Smooth muscle cell (in vitro differentiated cells): ENCODE data around the gene SEMA6B. TPM values are rescaled to one million over a fixed set of nuclear protein-coding genes. Genes with fewer than 3 reads are reported as not detected.

Experiments
- DNase-seq: peaks from one replicate; lab custom pipeline; 2025; ENCODE audit not compliant: unreplicated experiment; lab: John Stamatoyannopoulos, UW
- H2AFZ ChIP-seq: fragments of 200-600 bp; sonication (generic); 2 replicates; pipeline ENCODE4 v1.6.0; 2016; ENCODE audit warnings: antibody characterized with exemption, low read depth, mild to moderate bottlenecking
- H3F3A ChIP-seq: fragments of 200-600 bp; sonication (generic); 2 replicates; pipeline ENCODE4 v1.6.0; 2017; ENCODE audit warnings: antibody characterized with exemption, low read depth
- H3K27ac ChIP-seq: fragments of 200-600 bp; sonication (generic); 2 replicates; pipeline ENCODE4 v1.5.1; 2016; ENCODE audit warnings: low read depth, mild to moderate bottlenecking
- H3K27me3 ChIP-seq: fragments of 200-600 bp; sonication (generic); 2 replicates; pipeline ENCODE4 v1.6.1; 2016; ENCODE audit warnings: low read depth, mild to moderate bottlenecking
- H3K36me3 ChIP-seq: fragments of 200-600 bp; sonication (generic); 2 replicates; pipeline ENCODE4 v1.5.1; 2016; ENCODE audit warnings: low read depth
- H3K4me1 ChIP-seq: fragments of 200-600 bp; sonication (generic); 2 replicates; pipeline ENCODE4 v1.5.1; 2016; ENCODE audit warnings: low read depth
- H3K4me2 ChIP-seq: fragments of 200-600 bp; sonication (generic); 2 replicates; pipeline ENCODE4 v1.6.0; 2016; ENCODE audit warnings: mild to moderate bottlenecking
- H3K4me3 ChIP-seq: fragments of 200-600 bp; sonication (generic); 2 replicates; pipeline ENCODE4 v1.5.1; 2016; ENCODE audit warnings: mild to moderate bottlenecking
- H3K79me2 ChIP-seq: fragments of 200-600 bp; sonication (generic); 2 replicates; pipeline ENCODE4 v1.6.0; 2016; ENCODE audit warnings: low read depth, mild to moderate bottlenecking
- H3K9ac ChIP-seq: fragments of 200-600 bp; sonication (generic); 2 replicates; pipeline ENCODE4 v1.6.0; 2016; ENCODE audit warnings: low read depth
- H3K9me3 ChIP-seq: fragments of 200-600 bp; sonication (generic); replicated peaks from 2 replicates; pipeline ENCODE4 v1.5.1; 2016; ENCODE audit warnings: low read depth
- H4K20me1 ChIP-seq: fragments of 200-600 bp; sonication (generic); 2 replicates; pipeline ENCODE4 v1.6.0; 2016; ENCODE audit warnings: low read depth
- WGBS: methylation state at CpG from one replicate; pipeline ENCODE4 v1.1.7; 2016; ENCODE audit warnings: low lambda C conversion rate; 5-methylcytosine and 5-hydroxymethylcytosine counted together
- polyA plus RNA-seq: library from polyadenylated mRNA; unstranded; fragments of >200 nt; fragmentation: Nextera tagmentation; extraction: Ambion mirVana; gene quantifications from 2 replicates; pipeline ENCODE4 v1.2.1, GENCODE V29; 2016
- total RNA-seq: library from RNA; depleted of rRNA; stranded (reverse); fragments of >200 nt; gene quantifications from 2 replicates; pipeline ENCODE4 v1.2.3, GENCODE V29; 2014
- TF ChIP-seq, protein P1 (sequence below): fragments of 200-600 bp; sonication (generic); IDR thresholded peaks from 2 replicates; pipeline ENCODE4 v1.5.1; 2017; ENCODE audit warnings: borderline replicate concordance, mild to moderate bottlenecking, antibody characterized with exemption; ENCODE audit not compliant: insufficient read depth, poor library complexity, severe bottlenecking

The SEMA6B gene
- total and polyA plus RNA-seq, 2 experiments from 2014 or later = 0.63 to 1.9 TPM

DNA sequence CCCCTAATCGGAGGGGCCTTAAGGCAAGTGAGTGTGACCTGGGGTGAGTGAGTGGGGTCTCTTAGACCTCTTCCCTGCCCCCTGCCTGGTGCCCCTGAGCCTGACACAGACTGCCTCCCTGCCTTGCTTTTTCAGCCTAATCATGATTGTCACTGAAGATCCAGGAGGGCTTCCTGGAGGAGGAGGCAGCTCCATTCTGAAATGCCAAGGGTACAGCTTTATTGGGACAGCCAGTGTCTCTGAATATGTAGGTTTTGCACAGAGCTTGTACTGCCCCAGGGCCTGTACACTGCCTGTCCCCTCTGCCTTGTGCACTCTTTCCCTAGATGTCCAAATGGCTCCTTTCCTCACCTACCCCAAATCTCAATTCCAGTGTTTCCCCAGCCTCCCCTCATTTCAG, 26.1 kb upstream of the SEMA6B start:
- Histone ChIP-seq H3K79me2 (no peaks in the 10 kb centered on the region), H3K9ac (no peak overlapping the region), H3K4me1 (no peaks in the 10 kb centered on the region), H3K27me3 (peaks cover 6% of the 10 kb centered on the region), H2AFZ (no peak overlapping the region), H3K27ac (no peak overlapping the region), H3K4me3 (no peak overlapping the region), H3F3A (peaks cover 17% of the 10 kb centered on the region), H3K9me3 (no peaks in the 10 kb centered on the region), H3K4me2 (no peak overlapping the region), H3K36me3 (no peaks in the 10 kb centered on the region), H4K20me1 (no peaks in the 10 kb centered on the region)
- DNase-seq = no peak
- TF ChIP-seq, protein P1, sequence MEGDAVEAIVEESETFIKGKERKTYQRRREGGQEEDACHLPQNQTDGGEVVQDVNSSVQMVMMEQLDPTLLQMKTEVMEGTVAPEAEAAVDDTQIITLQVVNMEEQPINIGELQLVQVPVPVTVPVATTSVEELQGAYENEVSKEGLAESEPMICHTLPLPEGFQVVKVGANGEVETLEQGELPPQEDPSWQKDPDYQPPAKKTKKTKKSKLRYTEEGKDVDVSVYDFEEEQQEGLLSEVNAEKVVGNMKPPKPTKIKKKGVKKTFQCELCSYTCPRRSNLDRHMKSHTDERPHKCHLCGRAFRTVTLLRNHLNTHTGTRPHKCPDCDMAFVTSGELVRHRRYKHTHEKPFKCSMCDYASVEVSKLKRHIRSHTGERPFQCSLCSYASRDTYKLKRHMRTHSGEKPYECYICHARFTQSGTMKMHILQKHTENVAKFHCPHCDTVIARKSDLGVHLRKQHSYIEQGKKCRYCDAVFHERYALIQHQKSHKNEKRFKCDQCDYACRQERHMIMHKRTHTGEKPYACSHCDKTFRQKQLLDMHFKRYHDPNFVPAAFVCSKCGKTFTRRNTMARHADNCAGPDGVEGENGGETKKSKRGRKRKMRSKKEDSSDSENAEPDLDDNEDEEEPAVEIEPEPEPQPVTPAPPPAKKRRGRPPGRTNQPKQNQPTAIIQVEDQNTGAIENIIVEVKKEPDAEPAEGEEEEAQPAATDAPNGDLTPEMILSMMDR = no peak
- 100% methylated on average over 1 of the region's 1 CpG for WGBS

DNA sequence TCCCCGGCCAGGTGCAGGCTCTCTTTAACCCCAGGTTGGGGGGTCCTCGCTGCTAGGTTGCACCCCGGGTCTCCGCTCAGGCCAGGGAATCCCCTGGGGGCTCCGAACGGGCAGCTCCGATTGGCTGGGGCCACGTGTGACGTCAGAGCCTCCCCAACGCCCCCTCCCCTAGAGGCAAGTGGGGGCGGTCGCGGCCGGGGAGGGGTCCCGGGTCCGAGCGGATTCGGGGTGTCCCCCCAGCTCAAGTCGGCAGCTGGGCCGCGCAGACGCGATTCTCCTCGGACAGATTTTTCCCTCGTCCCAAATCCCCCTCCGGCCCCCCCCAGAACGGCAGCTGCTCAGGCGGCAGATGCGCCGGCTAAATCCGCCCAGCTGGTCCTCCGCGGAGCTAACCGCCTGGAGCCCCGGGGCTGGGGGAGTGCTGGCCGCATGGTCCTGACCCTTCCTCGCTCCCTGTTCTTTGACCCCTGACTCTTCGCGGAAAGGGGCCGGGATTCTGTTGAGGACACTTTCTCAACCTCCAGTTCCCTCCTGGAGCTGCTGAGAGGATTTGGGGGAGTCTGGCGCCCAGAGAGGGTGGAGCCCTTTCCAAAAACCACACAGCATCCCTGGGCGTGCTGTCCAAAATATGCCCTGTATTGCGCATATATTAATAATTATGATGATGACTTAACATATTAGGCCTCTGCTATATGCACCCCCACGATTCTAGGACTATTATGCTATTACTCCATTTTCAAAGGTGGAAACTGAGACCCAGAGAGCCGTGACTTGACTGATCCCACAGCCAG, 25.4 kb upstream of the SEMA6B start:
- H3F3A ChIP-seq = peaks cover 17% of the 10 kb centered on the region
- peak overlapping the region; percentile 51 for H3K4me3 ChIP-seq
- DNase-seq = no peak
- no peaks in the 10 kb centered on the region for H3K79me2 ChIP-seq
- H3K27me3 ChIP-seq = peaks cover 13% of the 10 kb centered on the region
- H3K9ac ChIP-seq = no peak overlapping the region
- no peaks in the 10 kb centered on the region for H3K9me3 ChIP-seq
- TF ChIP-seq, protein P1 = no peak
- H4K20me1 ChIP-seq = no peaks in the 10 kb centered on the region
- H3K4me2 ChIP-seq = peak overlapping the region; percentile 91
- no peaks in the 10 kb centered on the region for H3K4me1 ChIP-seq
- H3K36me3 ChIP-seq = no peaks in the 10 kb centered on the region
- H3K27ac ChIP-seq = no peak overlapping the region
- 12% methylated on average over 39 of the region's 45 CpGs for WGBS
- H2AFZ ChIP-seq = peak overlapping the region; percentile 52

DNA sequence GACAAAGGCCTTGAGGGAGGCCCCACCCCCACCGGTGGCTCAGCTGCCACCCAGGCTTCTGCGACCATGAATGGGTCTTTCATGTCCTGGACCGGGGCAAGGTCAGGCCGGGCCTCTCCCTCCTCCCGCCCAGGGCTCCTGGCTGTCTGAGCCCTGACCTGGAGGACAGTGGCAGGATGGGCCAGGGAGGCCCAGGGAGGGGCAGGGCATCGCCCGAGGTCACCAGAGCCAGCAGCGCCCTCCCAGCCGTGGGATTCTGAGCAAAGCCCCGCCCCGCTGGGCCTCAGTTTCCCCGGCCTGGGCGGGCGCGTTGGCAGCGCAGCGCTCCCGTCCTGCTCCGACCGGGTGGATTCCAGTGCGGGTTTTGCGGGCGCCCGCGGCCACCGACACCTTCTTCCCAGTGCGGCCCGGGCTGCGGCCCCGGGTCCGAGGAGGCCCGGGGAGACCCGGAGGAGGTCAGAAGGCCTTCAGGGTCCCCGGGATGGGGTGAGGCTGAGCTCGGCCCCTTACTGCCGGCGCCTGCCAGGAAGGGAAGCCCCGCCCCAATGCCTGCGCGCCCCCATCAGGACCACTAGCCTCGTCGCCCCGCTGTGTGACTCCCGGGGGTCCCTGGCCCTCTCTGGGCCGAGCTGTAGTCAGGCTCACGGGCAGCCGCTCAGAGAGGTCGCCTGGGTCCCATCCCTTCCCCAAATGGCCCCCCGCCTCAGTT, 24.6 kb upstream of the SEMA6B start:
- H3K4me1 ChIP-seq = no peaks in the 10 kb centered on the region
- H3K9me3 ChIP-seq = no peaks in the 10 kb centered on the region
- no peak overlapping the region for H3K9ac ChIP-seq
- peak overlapping the region; percentile 91 for H3K4me2 ChIP-seq
- peak overlapping the region; percentile 52 for H2AFZ ChIP-seq
- H3K36me3 ChIP-seq = no peaks in the 10 kb centered on the region
- no peaks in the 10 kb centered on the region for H3K79me2 ChIP-seq
- peaks cover 20% of the 10 kb centered on the region for H3K27me3 ChIP-seq
- peak overlapping the region; percentile 51 for H3K4me3 ChIP-seq
- no peaks in the 10 kb centered on the region for H4K20me1 ChIP-seq
- H3K27ac ChIP-seq = no peak overlapping the region
- no peak for DNase-seq
- peaks cover 17% of the 10 kb centered on the region for H3F3A ChIP-seq
- TF ChIP-seq, protein P1 = no peak
- WGBS = 4% methylated on average over 27 of the region's 49 CpGs
